Lung (tissue), 12 donors: Measurements from ENCODE around the gene PPIL1. TPM values are rescaled to one million over a fixed set of nuclear protein-coding genes. Genes with fewer than 3 reads are reported as not detected.

Experiments used
- ATAC-seq: fragments of 200-7000 bp; cut with Tn5 transposase; one replicate; pipeline ENCODE4 v1.9.1; 2020; ENCODE audit warnings: moderate number of reproducible peaks; ENCODE audit not compliant: insufficient read depth, low FRiP score
- DNase-seq, 3 donors: peaks; one replicate each; pipeline ENCODE4 v3.0.0-alpha.2; 2013 to 2017
- H3K27ac ChIP-seq, 2 donors: one replicate each; pipeline ENCODE4 v1.5.1; 2013; ENCODE audit warnings: mild to moderate bottlenecking in 2 of 2, moderate library complexity in 2 of 2, control low read depth in 1 of 2, inconsistent platforms in 1 of 2, low read depth in 1 of 2, low read length in 1 of 2
- H3K27me3 ChIP-seq, 3 donors: one replicate each; pipeline ENCODE4 v1.5.1; 2013; ENCODE audit warnings: low read length in 2 of 3; ENCODE audit not compliant: control insufficient read depth in 3 of 3, insufficient read depth in 3 of 3
- H3K36me3 ChIP-seq, 4 donors: one replicate each; pipeline ENCODE4 v1.5.1; 2013; ENCODE audit warnings: low read length in 4 of 4, mild to moderate bottlenecking in 1 of 4, moderate library complexity in 1 of 4; ENCODE audit not compliant: control insufficient read depth in 4 of 4, insufficient read depth in 4 of 4
- H3K4me1 ChIP-seq, 5 donors: one replicate each; pipeline ENCODE4 v1.5.1; 2013; ENCODE audit warnings: low read length in 5 of 5, mild to moderate bottlenecking in 2 of 5, moderate library complexity in 1 of 5; ENCODE audit not compliant: control insufficient read depth in 5 of 5, insufficient read depth in 5 of 5
- H3K4me3 ChIP-seq: one replicate; pipeline ENCODE4 v1.5.1; 2013; ENCODE audit warnings: mild to moderate bottlenecking, control low read depth, moderate library complexity
- H3K9ac ChIP-seq, 2 donors: one replicate each; pipeline ENCODE4 v1.5.1; 2013; ENCODE audit warnings: low read length in 2 of 2, control low read depth in 1 of 2; ENCODE audit not compliant: insufficient read depth in 1 of 2
- H3K9me3 ChIP-seq, 4 donors: one replicate each; pipeline ENCODE4 v1.5.1; 2013; ENCODE audit warnings: low read length in 3 of 4, mild to moderate bottlenecking in 1 of 4, moderate library complexity in 1 of 4; ENCODE audit not compliant: control insufficient read depth in 4 of 4, insufficient read depth in 3 of 4
- CTCF ChIP-seq: IDR thresholded peaks from 2 replicates; pipeline ENCODE4 v1.5.1; 2012; ENCODE audit warnings: mild to moderate bottlenecking; ENCODE audit errors: control extremely low read depth, extremely low read depth
- WGBS, 2 donors: extraction: QIAGEN DNeasy Blood & Tissue Kit; methylation state at CpG; one replicate each; pipeline ENCODE4 v1.1.7; 2013; 5-methylcytosine and 5-hydroxymethylcytosine counted together
- polyA plus RNA-seq, 2 donors: library from polyadenylated mRNA; stranded (reverse); fragments of 200-250 nt; gene quantifications; one replicate each; pipeline ENCODE4 v1.2.1, GENCODE V29; 2013
- total RNA-seq, 2 donors: library from RNA; depleted of rRNA in 1 of 2; stranded (reverse); fragments of >200 nt in 1 of 2; gene quantifications; one replicate each; pipeline ENCODE4 v1.2.1, GENCODE V29; 2014 to 2021
- donor health status: control.
- donor health status: control.
- donor health status: Bipolar disorder and iron deficiency.
- donor health status: healthy.
- donor health status: DM: yes; HTN: yes; CAD: no.

PPIL1 gene
- total and polyA plus RNA-seq, 4 donors, result 12.3 to 30.2 (median 20.1) TPM

GRCh38 chr6:36840432-36841403 is 33.9 kb downstream of the PPIL1 start:
- DNase-seq (peak in 2 of 3 donors; percentile 42 to 53), ATAC-seq (no peak)
- 11 to 12% methylated on average over 44 of the region's 44 CpGs for WGBS, 2 donors
- no peaks in the 10 kb centered on the region for H3K9me3 ChIP-seq
- peaks cover 0 to 24% (median 0%) of the 10 kb centered on the region in 3 donors for H3K27me3 ChIP-seq
- no peak overlapping the region for H3K9ac ChIP-seq
- H3K4me1 ChIP-seq, result peaks cover 0 to 20% (median 15%) of the 10 kb centered on the region in 5 donors
- H3K4me3 ChIP-seq, result no peak overlapping the region
- TF ChIP-seq CTCF, result no peak
- no peaks in the 10 kb centered on the region for H3K36me3 ChIP-seq
- H3K27ac ChIP-seq, result peak overlapping the region in 1 of 2 donors; percentile 21

- TF ChIP-seq CTCF, result no peak
- H3K27me3 ChIP-seq, result peaks cover 0 to 27% (median 0%) of the 10 kb centered on the region in 3 donors
- ATAC-seq (peak; percentile 35), DNase-seq (peak; percentile 62 to 75 (median 69))
- peak overlapping the region in 1 of 2 donors; percentile 21 for H3K27ac ChIP-seq
- H3K9me3 ChIP-seq, result no peaks in the 10 kb centered on the region
- no peak overlapping the region for H3K4me3 ChIP-seq
- no peaks in the 10 kb centered on the region for H3K36me3 ChIP-seq
- H3K9ac ChIP-seq, result no peak overlapping the region
- 2 to 3% methylated on average over 32 to 70 of the region's 70 CpGs for WGBS, 2 donors
- peaks cover 0 to 20% (median 15%) of the 10 kb centered on the region in 5 donors for H3K4me1 ChIP-seq
Observed at GRCh38 chr6:36839749-36840431, 34.7 kb downstream of the PPIL1 start.

GRCh38 chr6:36838896-36839748 is 35.5 kb downstream of the PPIL1 start, which contains the start of gene CPNE5:
Gene CPNE5 (minus strand): TSS chr6:36839444. CDS start chr6:36839377, 67 bp downstream.
- Histone ChIP-seq H3K9me3 (no peaks in the 10 kb centered on the region), H3K27me3 (peaks cover 0 to 26% (median 0%) of the 10 kb centered on the region in 3 donors), H3K36me3 (no peaks in the 10 kb centered on the region), H3K4me1 (peaks cover 0 to 20% (median 15%) of the 10 kb centered on the region in 5 donors), H3K4me3 (no peak within 1 kb of the TSS), H3K9ac (no peak within 1 kb of the TSS), H3K27ac (peak within 1 kb of the TSS in 1 of 2 donors; percentile 21)
- 9 to 14% methylated on average over 51 to 57 of the region's 57 CpGs for WGBS, 2 donors
- ATAC-seq (no peak), DNase-seq (peak; percentile 63 to 72 (median 71))
- TF ChIP-seq CTCF, result no peak
